ENCODE results near the gene LTF. TPM values are rescaled to one million over a fixed set of nuclear protein-coding genes. Genes with fewer than 3 reads are reported as not detected.
"Not testable (repeated sequence)": the region's sequence is repeated elsewhere in the genome, so short reads cannot be mapped to it uniquely, and the experiment has no call there.

Gene LTF
- total RNA-seq, 1 donor from 2014 or later, result 13.0 TPM

DNA sequence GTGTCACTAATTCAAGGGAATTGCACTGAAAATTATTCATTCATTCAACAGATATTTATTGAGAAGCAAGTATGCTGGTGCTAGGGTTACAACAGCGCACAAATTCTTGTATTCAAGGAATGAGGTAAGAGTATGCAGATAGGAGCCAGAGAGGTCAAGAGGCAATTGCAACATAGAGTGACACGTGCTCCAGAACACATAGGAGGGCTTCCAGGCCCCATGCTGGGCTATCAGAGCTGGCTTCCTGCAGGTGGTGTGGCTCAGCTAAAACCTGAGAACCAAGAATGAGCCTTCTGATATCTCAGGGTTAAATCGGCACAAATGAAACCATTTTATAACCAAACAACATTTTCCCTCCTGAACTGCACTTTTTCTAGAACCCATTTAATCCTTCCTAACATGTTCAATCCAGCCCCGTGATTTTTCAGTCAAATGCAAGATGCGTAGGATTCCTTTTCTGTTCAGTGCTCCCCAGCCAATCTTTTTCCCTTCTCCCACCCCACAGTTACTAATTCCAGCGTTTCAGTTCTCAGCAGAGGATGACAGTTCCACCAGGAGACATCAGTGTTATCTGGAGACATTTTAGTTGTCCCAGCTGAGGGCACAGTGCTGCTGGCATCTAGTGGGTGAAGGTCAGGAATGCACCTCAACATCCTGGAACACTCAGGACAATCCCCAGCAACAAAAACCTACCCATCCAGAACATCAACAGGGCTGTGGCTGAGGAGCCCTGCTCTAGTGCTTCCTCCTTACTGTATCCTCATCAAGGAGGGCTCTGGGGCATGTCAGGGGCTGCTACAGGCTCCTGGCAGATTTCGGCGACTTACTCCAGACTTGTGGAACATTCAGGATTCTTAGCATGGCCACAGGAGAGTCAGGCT is 70.9 kb downstream of the LTF start:
- no peak for DNase-seq

DNA sequence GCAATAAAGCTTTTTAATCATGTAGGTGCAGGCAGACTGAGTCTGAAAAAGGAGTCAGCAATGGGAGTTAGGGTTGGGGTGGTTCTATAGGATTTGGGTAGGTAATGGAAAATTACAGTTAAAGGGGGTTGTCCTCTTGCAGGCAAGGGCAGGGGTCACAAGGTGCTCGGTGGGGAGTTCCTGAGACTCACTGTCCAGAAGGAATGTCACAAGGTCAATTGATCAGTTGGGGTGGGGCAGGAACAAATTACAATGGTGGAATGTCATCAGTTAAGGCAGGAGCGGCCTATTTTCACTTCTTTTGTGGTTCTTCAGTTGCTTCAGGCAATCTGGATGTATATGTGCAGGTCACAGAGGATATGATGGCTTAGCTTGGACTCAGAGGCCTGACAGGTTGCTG is 71.7 kb downstream of the LTF start:
- no peak for DNase-seq

GRCh38 chr3:46391526-46391925 is 73.2 kb downstream of the LTF start:
- DNase-seq, result not testable (repeated sequence)

DNA sequence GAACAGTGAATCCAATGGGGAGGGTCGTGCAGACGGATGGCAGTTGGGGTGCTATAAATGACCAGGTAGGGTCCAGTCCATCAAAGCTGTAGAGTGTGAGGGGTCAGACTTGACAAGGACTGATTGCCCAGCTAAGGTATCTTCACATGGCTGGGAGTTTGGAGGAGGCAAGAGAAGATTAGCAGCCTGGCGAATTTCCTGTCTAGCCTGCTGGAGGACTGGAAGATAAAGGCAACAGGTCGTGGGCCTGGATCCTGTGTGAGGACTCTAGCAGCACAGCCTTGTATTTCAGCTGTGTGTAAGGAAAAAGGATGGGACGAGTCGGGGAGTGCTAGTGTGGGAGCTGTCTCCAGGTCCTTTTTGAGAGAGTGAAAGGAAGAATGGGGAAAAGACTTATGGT is 75.4 kb downstream of the LTF start:
- no peak for DNase-seq

DNA sequence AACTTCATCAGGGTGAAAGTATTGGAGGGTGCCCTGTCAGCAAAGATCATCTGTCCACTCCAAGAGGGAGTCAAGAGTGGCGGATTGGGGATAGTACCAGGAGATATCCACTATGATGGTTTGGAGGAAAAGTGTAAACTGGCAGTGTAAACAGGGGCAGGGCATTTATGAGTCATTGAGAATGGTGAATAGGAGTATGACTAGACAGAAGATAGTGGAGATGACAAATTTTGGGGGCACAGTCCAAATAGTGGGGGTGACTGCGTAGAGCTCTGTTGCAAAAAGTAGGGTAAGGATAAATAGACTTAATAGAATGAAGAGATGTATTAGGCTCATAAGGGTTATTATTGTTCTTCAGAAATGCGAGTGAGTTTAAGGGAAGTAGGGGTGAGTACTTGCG is 75.9 kb downstream of the LTF start:
- not testable (repeated sequence) for DNase-seq

DNA sequence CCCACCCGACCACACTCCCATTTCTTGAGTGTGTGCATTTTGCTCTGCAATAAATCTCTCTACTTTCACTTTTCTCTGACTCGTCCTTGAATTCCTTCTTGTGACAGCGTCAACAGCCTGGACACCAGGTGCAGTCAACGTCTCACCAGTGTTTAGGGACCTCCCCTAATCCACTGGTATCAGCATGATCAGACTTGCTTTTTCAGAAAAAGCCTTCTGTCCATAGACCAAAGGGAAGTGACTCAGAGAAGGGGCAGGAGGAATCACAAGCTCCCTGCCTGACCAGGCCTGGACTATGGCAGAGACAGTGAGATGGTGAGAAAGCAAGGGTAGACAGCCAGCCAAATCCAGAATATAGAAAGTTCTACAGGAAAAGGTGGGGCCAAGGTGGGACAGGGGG is 78.5 kb downstream of the LTF start:
- no peak for DNase-seq

Other genes starting within 250 kb of the LTF start
- 0.51 TPM for gene CCR3, start 222.4 kb downstream of the LTF start, total RNA-seq
- 1.2 TPM for gene CCR2, start 110.8 kb downstream of the LTF start, total RNA-seq
- 0.41 TPM for gene CCR5, start 94.0 kb downstream of the LTF start, total RNA-seq
- 3.7 TPM for gene CCRL2, start 57.6 kb downstream of the LTF start, total RNA-seq
- not detected for gene RTP3, start 33.1 kb upstream of the LTF start, total RNA-seq
- gene LRRC2, start 101.4 kb upstream of the LTF start, total RNA-seq, result 13.0 TPM
- gene FAM240A, start 147.6 kb upstream of the LTF start, total RNA-seq, result 0.10 TPM
- gene ALS2CL, start 228.8 kb upstream of the LTF start, total RNA-seq, result 39.8 TPM
- gene TMIE, start 236.5 kb upstream of the LTF start, total RNA-seq, result not detected

Data from tongue (tissue), 2 donors.